Fibroblast of skin of abdomen (primary cell): ENCODE results near the gene FAM107A.

Experiments used
- DNase-seq: peaks from one replicate; pipeline ENCODE4 v3.0.0-alpha.2; 2013

FAM107A gene

DNA sequence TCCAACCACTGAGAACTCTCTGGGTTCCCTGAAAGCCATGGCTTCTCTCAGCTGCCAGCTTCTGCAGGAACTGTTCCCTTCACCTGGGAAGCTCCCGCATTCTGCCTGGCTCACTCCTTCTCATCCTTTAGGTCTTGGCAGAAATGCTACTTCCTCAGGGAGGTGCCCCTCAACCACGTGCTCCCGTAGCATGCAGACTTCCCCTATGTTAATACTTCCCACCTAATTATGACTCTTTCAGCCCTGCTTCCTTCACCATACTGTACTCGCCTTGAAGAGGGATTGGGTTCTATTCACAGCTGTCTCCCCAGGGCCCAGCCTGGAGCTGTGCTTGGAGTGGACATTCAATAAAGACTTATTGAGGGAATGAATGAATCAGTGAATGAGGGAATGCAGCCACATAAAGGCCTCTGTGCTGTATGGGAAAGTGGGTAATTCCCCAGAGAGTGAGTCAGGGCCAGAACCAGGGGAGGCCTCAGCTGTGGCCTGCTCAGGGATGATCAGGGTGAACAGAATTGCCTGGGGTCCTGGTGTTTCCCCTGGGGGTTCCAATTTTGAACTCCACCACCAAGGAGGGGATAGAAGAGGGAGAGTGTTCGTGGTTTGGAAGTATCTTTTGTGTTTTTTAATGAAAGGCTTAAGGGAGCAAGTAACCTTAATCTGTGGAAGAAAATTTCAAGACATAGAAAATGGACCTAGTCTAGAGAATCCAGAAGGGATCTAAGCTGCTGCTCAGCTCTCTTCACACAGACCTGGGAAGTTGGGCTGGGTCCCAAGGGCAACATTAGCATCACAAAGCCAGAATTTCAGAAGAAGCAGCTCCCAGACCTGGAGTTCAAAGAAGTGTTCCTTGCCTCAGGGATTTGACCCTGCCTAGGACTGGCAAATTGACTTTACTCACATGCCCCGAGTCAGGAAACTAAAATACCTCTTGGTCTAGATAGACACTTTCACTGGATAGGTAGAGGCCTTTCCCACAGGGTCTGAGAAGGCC, 14.6 kb upstream of the FAM107A start:
- DNase-seq: no peak

DNA sequence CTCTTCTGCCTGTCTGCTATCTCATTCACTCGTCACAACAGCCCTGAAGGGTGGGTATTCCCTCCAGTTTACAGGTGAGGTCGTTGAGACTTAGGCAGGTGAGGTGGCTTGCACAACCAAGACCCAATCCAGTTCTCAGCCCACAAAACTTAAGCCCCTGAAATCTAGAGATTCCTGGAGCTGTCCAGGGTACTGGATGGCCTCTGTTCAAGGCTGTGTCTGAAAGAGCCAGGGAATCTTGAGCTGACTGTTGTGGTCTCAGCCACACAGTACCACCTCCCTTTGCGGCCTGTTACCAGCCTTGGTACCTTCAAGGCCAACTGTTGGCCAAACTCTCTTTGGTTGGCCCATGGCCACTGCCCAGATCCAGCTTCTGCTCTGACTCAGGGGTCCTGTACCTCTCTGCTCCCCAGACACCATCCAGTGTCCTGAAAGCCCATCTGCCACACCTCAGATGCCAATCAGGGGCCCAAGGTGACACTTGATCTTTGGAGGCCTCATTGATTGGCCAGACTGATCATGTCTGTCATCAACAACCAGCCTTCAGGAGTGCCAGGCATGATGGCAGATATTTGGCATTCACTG, 10.9 kb upstream of the FAM107A start:
- peak; percentile 39 for DNase-seq

- DNase-seq: no peak
These were observed 9.6 kb upstream of the FAM107A start for GRCh38 chr3:58586776-58587192.

DNA sequence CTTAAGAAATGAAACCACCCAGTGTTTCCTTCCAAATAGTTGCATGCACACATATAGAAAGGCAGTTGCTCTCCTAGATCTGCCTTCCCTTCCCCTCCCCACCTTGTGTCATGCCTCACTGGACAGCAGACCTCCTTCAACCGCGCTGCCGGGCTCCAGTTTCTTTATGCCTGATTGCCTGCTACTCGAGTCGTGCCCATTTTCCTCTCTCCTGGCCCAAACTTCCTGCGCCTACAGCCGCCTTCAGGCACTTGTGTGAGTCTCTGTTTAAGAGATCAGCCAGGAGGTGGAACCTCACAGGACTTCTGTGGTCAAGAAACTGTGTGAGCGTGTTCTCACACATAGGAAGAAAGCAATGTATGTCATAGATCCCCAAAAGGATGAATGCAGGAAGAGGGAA, 8.8 kb upstream of the FAM107A start:
- no peak for DNase-seq

- peak; percentile 53 for DNase-seq
These were observed 8.0 kb upstream of the FAM107A start for GRCh38 chr3:58585005-58585786.

GRCh38 chr3:58584690-58585004, 7.5 kb upstream of the FAM107A start:
- DNase-seq: no peak

- DNase-seq: no peak
These were observed 4.3 kb upstream of the FAM107A start for GRCh38 chr3:58581328-58582091.

- DNase-seq: no peak
These were observed 3.7 kb upstream of the FAM107A start for GRCh38 chr3:58580826-58581327.

DNA sequence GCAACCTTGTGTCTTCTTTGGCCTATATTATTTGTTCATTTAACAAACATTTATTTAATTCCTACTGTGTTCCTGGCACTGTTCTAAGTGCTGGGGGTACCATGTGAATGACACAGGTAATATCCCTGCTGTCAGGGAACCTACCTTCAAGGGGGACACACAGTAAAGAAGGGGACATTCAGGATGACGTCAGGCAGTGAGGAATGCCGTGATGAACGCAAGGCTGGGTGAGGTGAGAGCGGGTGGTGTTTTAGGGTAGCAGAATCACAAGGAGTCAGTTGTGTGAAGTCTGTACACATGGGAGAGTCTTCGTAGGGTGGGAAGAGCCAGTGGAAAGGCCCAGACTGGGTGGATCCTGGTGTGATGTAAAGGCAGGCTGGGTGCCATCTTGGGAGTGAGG, 1.7 kb upstream of the FAM107A start:
- DNase-seq: no peak

DNA sequence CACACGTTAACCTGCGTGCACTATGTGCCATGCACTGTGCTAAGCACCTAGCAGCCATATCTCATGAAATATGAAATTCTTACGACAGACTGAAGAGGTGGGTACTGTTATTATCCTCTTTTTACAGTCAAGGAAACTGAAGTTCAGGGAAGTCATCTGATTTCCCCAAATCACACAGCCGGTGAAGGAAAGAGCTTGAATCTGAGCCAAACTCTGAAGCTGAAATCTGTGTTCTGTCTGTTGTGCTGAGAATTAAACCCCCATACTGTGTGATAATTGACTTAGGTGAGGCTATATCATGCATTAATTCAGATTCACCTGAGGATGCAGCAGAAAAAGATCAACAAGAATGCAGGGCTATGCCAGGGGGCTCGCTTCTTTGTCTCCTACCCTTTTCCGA, 475 bp downstream of the FAM107A start:
- DNase-seq: no peak

DNA sequence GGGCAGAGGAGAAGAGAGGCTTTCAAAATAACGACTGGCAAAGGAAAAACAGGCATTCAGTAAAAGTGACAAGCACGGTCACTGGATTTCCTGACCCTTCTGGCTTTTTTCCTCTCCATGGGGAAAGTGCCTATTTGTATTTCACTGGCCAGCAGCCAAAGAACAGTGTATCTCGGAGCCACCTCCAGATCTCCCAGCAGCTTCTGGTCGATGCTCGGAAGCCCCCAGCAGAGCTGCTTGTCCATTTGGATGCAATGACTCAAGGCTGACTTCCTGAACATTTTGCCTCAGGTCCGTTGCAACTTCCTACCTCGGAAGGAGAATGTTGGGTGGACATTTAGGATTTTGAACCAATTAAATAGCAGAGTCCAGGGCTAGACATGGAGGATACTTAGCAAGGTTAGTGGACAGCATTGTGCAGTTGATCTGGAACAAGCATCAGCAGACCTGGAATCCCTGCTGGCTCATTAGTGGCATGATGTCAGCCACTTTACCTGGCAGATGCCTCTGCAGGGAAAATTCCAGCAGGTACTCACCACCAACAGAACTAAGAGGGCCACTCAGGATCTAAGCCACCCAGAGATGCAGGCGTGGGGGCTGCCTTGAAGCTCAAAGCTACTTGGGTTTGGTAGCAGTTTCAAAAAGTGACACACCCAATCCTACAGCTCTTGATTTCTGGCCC, 1.1 kb downstream of the FAM107A start:
- DNase-seq: no peak

DNA sequence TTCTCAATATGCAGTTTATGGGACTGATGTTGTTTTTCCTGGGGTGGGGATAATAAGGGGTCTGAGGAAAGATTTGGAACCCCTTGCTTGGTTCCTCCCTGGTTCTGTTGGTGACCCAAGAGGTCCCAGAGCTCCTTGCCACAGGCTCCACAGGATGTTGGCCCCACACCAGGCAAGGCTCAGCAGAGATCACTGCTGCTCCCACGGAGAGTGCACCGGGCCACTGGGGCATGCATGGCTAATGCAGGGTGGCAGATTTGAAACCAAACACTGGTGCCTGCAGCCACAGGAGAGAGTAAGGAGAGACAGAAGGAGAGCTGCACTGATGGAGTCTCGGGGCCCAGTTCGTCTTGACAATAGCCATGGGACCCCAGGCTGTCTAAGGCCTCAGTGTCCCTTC, 2.5 kb downstream of the FAM107A start:
- DNase-seq: no peak

DNA sequence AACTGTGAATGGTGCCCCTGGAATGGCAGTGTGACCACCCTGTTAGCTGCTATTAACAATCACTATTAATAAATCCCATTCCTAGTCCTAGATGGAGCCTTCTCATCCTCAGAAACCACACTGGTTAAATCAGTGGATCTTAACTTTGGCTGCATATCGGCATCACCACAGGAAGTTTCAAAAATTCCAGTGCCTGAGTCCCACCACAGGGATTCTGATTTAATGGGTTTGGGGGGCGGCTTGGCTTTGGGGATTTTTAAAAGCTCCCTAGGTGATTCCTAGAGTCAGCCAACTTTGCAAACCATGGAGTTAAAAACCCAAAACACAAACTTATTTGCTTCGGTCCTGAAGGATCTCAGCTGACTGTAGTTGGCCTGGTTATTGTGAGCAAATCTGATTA, 3.1 kb downstream of the FAM107A start:
- peak; percentile 28 for DNase-seq

DNA sequence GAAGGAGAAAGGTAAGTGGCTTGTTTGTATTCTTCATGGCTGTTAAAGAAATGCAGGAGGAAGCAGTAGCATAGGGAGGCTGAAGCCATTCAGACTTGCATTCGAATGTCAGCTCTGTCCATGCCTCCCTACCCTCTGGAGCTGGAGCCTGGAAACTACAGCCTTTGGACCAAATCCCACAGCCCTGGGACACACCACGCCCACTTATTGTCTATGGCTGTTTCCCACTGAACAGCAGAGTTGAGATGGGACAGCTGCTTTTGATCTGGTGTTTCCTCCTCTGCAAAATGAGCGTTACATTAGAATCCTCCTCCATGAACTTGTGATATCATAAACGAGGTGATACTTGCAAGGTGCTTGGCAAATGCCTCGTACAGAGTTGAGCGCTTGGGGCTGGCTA, 3.6 kb downstream of the FAM107A start:
- DNase-seq: no peak

DNA sequence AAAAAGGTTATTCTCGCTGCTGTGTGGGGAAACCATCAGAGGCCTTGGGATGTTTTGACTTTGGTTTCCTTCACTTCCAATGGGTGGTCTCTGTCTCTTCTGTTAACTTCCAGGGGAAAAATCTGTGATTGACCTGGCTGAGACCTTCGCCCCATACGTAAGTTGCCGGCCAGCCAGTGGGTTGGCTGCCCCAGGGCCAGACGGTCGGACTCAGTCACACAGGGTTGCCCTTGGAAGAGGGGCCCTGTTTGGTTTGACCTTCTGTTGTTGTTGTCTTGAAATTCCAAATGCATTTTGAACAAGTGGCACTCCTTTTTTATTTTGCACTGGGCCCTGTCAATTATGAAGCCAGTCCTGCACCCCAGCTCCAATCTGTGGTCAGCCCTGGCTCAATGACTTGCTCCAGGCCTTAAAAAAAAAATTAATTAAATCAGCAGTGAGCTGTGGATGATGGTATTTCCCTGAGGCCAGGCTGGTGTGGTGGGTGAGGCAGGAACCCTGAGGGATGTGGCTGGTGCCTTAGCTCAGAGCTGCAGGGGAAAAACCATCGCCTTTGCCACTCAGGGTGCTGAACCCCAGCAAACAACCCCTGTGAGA, 4.5 kb downstream of the FAM107A start:
- no peak for DNase-seq

GRCh38 chr3:58572013-58572633, 5.1 kb downstream of the FAM107A start:
- DNase-seq: no peak

GRCh38 chr3:58570851-58571250, 6.3 kb downstream of the FAM107A start:
- no peak for DNase-seq

- DNase-seq: no peak
These were observed 7.7 kb downstream of the FAM107A start for GRCh38 chr3:58569287-58570001.

DNA sequence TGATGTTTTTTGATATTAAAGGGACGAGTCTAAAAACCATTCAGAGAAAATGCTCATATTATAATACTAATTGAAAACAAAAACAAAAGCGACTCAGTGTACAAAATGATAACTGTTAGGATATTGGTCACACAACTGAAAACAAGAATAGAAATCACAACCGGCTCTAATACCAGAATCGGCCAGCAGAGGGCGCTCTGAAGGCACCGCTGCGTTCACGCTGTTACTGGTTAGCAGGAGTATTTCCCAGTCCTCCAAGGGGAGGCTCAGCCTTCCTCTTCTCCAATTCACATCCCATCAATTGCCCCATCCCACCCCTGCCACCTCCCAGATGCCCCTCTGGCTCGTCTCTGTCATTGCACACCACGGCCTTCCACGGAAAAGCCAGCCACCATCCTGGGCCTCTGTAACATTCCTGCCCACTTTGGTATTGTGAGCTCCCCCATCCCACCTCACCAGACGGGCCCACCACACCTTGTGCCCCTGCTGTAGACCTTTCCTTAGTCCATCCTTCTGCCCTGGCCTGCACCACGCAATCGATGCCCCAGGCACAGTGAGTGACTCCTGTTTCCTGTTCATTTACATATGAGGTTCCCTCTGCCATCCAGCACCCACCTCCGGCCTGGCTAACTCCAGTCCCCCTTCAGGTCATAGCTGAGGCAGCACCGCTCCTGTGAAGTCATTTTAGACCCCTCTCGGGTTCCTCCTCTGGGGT, 8.5 kb downstream of the FAM107A start:
- peak; percentile 58 for DNase-seq

DNA sequence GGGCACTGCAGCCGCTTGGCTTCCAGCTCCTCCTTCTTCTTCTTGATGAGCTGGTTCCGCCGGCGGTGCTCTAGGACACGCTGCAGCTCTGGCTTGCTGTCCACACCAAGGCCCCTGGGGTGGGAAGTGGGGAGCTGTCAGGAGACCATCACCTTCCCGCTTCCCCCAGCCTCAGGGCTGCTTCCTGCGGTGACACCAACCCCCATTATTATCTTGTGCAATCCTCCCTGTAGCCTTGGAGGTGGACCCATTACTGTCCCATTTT, 10.0 kb downstream of the FAM107A start:
- DNase-seq: no peak
